Astrocyte (in vitro differentiated cells and primary cell): ENCODE results near the gene DIDO1. TPM values are rescaled to one million over a fixed set of nuclear protein-coding genes. Genes with fewer than 3 reads are reported as not detected.

Experiments used
- DNase-seq: peaks from one replicate; pipeline ENCODE4 v3.0.0-alpha.2; 2010; ENCODE audit warnings: low read depth
- FAIRE-seq: peaks from 2 replicates; lab custom pipeline; 2011; peaks lifted over from hg19 to GRCh38; lab: Jason Lieb, UNC
- H2AFZ ChIP-seq: 2 replicates; pipeline ENCODE4 v1.6.0; 2012; ENCODE audit warnings: low read depth, low read length, inconsistent platforms
- H3K27ac ChIP-seq: 2 replicates; pipeline ENCODE4 v1.5.1; 2011; ENCODE audit warnings: low read depth, low read length, inconsistent platforms
- H3K27me3 ChIP-seq: 2 replicates; pipeline ENCODE4 v1.6.0; 2011; ENCODE audit warnings: low read length, inconsistent platforms; ENCODE audit not compliant: insufficient read depth
- H3K36me3 ChIP-seq: 2 replicates; pipeline ENCODE4 v1.5.1; 2011; ENCODE audit warnings: low read length, inconsistent platforms; ENCODE audit not compliant: insufficient read depth
- H3K4me1 ChIP-seq: 2 replicates; pipeline ENCODE4 v1.5.1; 2011; ENCODE audit warnings: low read length, inconsistent platforms; ENCODE audit not compliant: insufficient read depth
- H3K4me2 ChIP-seq: 2 replicates; pipeline ENCODE4 v1.6.0; 2012; ENCODE audit warnings: low read length, inconsistent platforms
- H3K4me3 ChIP-seq: 2 replicates; pipeline ENCODE4 v1.5.1; 2011; ENCODE audit warnings: low read depth, mild to moderate bottlenecking, low read length, inconsistent platforms; ENCODE audit not compliant: insufficient read depth
- H3K79me2 ChIP-seq: 2 replicates; pipeline ENCODE4 v1.6.0; 2012; ENCODE audit warnings: mild to moderate bottlenecking, low read length, inconsistent platforms; ENCODE audit not compliant: insufficient read depth
- H3K9ac ChIP-seq: 2 replicates; pipeline ENCODE4 v1.6.0; 2012; ENCODE audit warnings: mild to moderate bottlenecking, low read length, inconsistent platforms
- H3K9me3 ChIP-seq: 2 replicates; pipeline ENCODE4 v1.5.1; 2012; ENCODE audit warnings: low read depth, mild to moderate bottlenecking, low read length, inconsistent platforms; ENCODE audit not compliant: insufficient read depth
- H4K20me1 ChIP-seq: 2 replicates; pipeline ENCODE4 v1.6.0; 2012; ENCODE audit warnings: low read length, inconsistent platforms; ENCODE audit not compliant: insufficient read depth
- H3K27ac Mint-ChIP-seq: one replicate; pipeline ENCODE4 v1.8.0; 2021; ENCODE audit warnings: mild to moderate bottlenecking, mixed read lengths; ENCODE audit not compliant: unreplicated experiment
- H3K27me3 Mint-ChIP-seq: one replicate; pipeline ENCODE4 v1.8.0; 2021; ENCODE audit warnings: low read depth, mixed read lengths; ENCODE audit not compliant: unreplicated experiment
- H3K36me3 Mint-ChIP-seq: one replicate; pipeline ENCODE4 v1.8.0; 2021; ENCODE audit warnings: low read depth, mixed read lengths; ENCODE audit not compliant: unreplicated experiment
- H3K4me1 Mint-ChIP-seq: one replicate; pipeline ENCODE4 v1.8.0; 2021; ENCODE audit warnings: low read depth, mixed read lengths; ENCODE audit not compliant: unreplicated experiment
- H3K4me3 Mint-ChIP-seq: one replicate; pipeline ENCODE4 v1.8.0; 2021; ENCODE audit warnings: mild to moderate bottlenecking, moderate library complexity, mixed read lengths; ENCODE audit not compliant: unreplicated experiment
- H3K9me3 Mint-ChIP-seq: one replicate; pipeline ENCODE4 v1.8.0; 2021; ENCODE audit warnings: mild to moderate bottlenecking, mixed read lengths; ENCODE audit not compliant: unreplicated experiment
- EZH2 ChIP-seq: IDR thresholded peaks from 2 replicates; pipeline ENCODE4 v1.6.1; 2012; ENCODE audit warnings: mild to moderate bottlenecking, low read length, inconsistent platforms; ENCODE audit not compliant: insufficient read depth
- total RNA-seq: library from RNA; stranded (reverse); gene quantifications from 2 replicates; pipeline ENCODE4 v1.2.1, GENCODE V29; 2021
- TF ChIP-seq, protein P1 (sequence below): IDR thresholded peaks from 2 replicates; pipeline ENCODE4 v1.5.1; 2011; ENCODE audit warnings: low read depth, mild to moderate bottlenecking, inconsistent platforms, low read length, moderate library complexity; ENCODE audit not compliant: insufficient read depth

DIDO1 gene
- total RNA-seq, 1 donor from 2014 or later, result 39.0 TPM

DNA sequence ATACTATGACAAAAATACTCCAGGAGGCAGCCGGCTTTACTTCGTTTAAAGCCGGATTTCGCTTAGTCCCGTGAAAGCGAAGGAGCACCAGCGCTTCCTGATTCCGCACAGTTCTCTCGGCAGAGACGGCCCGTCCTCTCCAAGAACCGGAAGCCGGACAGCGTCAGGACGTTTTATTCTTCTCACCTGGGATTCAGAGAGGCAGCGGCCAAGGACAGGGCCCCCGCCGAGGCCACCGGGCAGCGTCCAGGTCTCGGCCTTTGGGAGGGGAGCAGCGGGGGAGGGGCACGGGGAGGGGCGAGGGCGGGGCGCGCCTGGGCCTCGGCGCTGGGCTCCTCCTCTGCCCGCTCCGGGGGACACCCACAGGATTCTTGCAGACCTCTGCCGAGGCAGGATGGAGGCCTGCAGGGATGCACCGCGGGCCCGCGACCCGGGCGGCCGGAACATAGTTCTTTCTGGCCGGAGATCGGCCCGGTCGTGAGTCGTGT lies 2.8 kb upstream of the DIDO1 start:
- Mint-ChIP-seq H3K9me3 (no peaks in the 10 kb centered on the region), H3K27me3 (no peaks in the 10 kb centered on the region), H3K4me3 (peak overlapping the region; percentile 89), H3K27ac (peak overlapping the region; percentile 89), H3K4me1 (peaks cover 28% of the 10 kb centered on the region), H3K36me3 (peaks cover 9% of the 10 kb centered on the region)
- H3K36me3 ChIP-seq, result no peaks in the 10 kb centered on the region
- H2AFZ ChIP-seq, result no peak overlapping the region
- no peak for DNase-seq
- H3K4me3 ChIP-seq, result peak overlapping the region; percentile 38
- no peaks in the 10 kb centered on the region for H3K27me3 ChIP-seq
- no peak for FAIRE-seq
- no peak overlapping the region for H3K27ac ChIP-seq
- H3K79me2 ChIP-seq, result peaks cover 98% of the 10 kb centered on the region
- peak overlapping the region; percentile 79 for H3K4me2 ChIP-seq
- TF ChIP-seq, protein P1, sequence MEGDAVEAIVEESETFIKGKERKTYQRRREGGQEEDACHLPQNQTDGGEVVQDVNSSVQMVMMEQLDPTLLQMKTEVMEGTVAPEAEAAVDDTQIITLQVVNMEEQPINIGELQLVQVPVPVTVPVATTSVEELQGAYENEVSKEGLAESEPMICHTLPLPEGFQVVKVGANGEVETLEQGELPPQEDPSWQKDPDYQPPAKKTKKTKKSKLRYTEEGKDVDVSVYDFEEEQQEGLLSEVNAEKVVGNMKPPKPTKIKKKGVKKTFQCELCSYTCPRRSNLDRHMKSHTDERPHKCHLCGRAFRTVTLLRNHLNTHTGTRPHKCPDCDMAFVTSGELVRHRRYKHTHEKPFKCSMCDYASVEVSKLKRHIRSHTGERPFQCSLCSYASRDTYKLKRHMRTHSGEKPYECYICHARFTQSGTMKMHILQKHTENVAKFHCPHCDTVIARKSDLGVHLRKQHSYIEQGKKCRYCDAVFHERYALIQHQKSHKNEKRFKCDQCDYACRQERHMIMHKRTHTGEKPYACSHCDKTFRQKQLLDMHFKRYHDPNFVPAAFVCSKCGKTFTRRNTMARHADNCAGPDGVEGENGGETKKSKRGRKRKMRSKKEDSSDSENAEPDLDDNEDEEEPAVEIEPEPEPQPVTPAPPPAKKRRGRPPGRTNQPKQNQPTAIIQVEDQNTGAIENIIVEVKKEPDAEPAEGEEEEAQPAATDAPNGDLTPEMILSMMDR, result no peak
- no peak for TF ChIP-seq EZH2
- no peaks in the 10 kb centered on the region for H3K9me3 ChIP-seq
- peak overlapping the region; percentile 59 for H3K9ac ChIP-seq
- H4K20me1 ChIP-seq, result peaks cover 89% of the 10 kb centered on the region
- peaks cover 32% of the 10 kb centered on the region for H3K4me1 ChIP-seq

GRCh38 chr20:62928246-62928939 lies 2.1 kb upstream of the DIDO1 start:
- H3K27me3 Mint-ChIP-seq, result no peaks in the 10 kb centered on the region
- no peak overlapping the region for H2AFZ ChIP-seq
- no peak overlapping the region for H3K27ac ChIP-seq
- H3K4me1 ChIP-seq, result peaks cover 39% of the 10 kb centered on the region
- peaks cover 89% of the 10 kb centered on the region for H4K20me1 ChIP-seq
- H3K9ac ChIP-seq, result peak overlapping the region; percentile 59
- no peaks in the 10 kb centered on the region for H3K27me3 ChIP-seq
- DNase-seq (no peak), FAIRE-seq (no peak)
- H3K4me1 Mint-ChIP-seq, result peaks cover 32% of the 10 kb centered on the region
- peak overlapping the region; percentile 79 for H3K4me2 ChIP-seq
- peaks cover 98% of the 10 kb centered on the region for H3K79me2 ChIP-seq
- H3K36me3 ChIP-seq, result no peaks in the 10 kb centered on the region
- H3K9me3 ChIP-seq, result no peaks in the 10 kb centered on the region
- H3K4me3 Mint-ChIP-seq, result peak overlapping the region; percentile 89
- H3K4me3 ChIP-seq, result no peak overlapping the region
- peaks cover 9% of the 10 kb centered on the region for H3K36me3 Mint-ChIP-seq
- TF ChIP-seq, protein P1, result no peak
- TF ChIP-seq EZH2, result no peak
- peak overlapping the region; percentile 89 for H3K27ac Mint-ChIP-seq
- H3K9me3 Mint-ChIP-seq, result no peaks in the 10 kb centered on the region
